Thoracic aorta (tissue), 2 donors: ENCODE results near the gene SKIDA1. TPM values are rescaled to one million over a fixed set of nuclear protein-coding genes. Genes with fewer than 3 reads are reported as not detected.

ENCODE experiments used
- ATAC-seq: fragments of 150-250 bp; one replicate; pipeline ENCODE4 v1.8.0; 2017; ENCODE audit warnings: low read depth; ENCODE audit not compliant: insufficient number of reproducible peaks, low FRiP score
- DNase-seq: peaks from one replicate; pipeline ENCODE4 v3.0.0-alpha.2; 2020; ENCODE audit warnings: low spot score
- H3K27ac ChIP-seq, 2 donors: fragments of 200-600 bp; sonication (generic); 1 replicate in 1 of 2; 2 replicates in 1 of 2; pipeline ENCODE4 v1.5.1; 2016; ENCODE audit warnings: mild to moderate bottlenecking in 2 of 2, moderate library complexity in 2 of 2
- H3K27me3 ChIP-seq: fragments of 200-600 bp; sonication (generic); replicated peaks from 2 replicates; pipeline ENCODE4 v1.6.0; 2016; ENCODE audit warnings: mild to moderate bottlenecking; ENCODE audit not compliant: insufficient read depth
- H3K36me3 ChIP-seq: fragments of 200-600 bp; sonication (generic); one replicate; pipeline ENCODE4 v1.5.1; 2016
- H3K4me1 ChIP-seq, 2 donors: fragments of 200-600 bp; sonication (generic); 1 replicate in 1 of 2; 2 replicates in 1 of 2; pipeline versions ENCODE4 v1.5.1 to v1.6.0; 2016; ENCODE audit warnings: low read depth in 2 of 2, mild to moderate bottlenecking in 1 of 2; ENCODE audit not compliant: control insufficient read depth in 1 of 2
- H3K4me3 ChIP-seq: fragments of 200-600 bp; sonication (generic); 2 replicates; pipeline ENCODE4 v1.5.1; 2016; ENCODE audit warnings: mild to moderate bottlenecking
- H3K9me3 ChIP-seq: fragments of 200-600 bp; sonication (generic); 2 replicates; pipeline ENCODE4 v1.5.1; 2016
- total RNA-seq, 2 donors: library from RNA; depleted of rRNA; stranded (reverse); fragments of >200 nt; gene quantifications; one replicate each; pipeline versions ENCODE4 v1.1.0 to v1.2.3, GENCODE V29; 2016
- TF ChIP-seq, protein P1 (sequence below): fragments of 200-600 bp; sonication (generic); IDR thresholded peaks from one replicate; pipeline ENCODE4 v1.5.1; 2019; ENCODE audit warnings: antibody characterized with exemption

Gene SKIDA1
- total RNA-seq, 2 donors from 2014 or later, result 0.71 to 5.3 TPM

DNA sequence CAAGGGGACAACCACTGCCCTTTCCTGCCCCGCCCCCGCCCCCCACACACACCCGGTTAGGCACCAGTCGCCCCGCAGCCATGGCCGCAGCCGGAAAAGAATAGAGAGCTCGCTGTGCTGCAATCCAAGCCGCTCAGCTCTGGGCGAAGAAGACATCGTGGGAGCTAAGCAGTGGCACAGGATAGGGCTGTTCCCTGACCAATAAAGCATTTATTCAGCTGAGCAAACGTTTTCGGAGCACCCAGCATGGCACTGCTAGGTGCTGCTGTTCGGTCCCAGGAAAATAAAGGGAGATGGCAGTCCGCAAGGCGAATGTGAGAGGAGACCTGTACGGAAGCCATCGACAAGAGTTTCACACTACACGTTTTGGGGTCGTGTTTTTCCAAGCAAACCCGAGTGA, 18.3 kb downstream of the SKIDA1 start:
- no peaks in the 10 kb centered on the region for H3K9me3 ChIP-seq
- no peaks in the 10 kb centered on the region for H3K4me1 ChIP-seq
- H3K4me3 ChIP-seq, result no peak overlapping the region
- DNase-seq (no peak), ATAC-seq (no peak)
- no peak overlapping the region for H3K27ac ChIP-seq
- no peaks in the 10 kb centered on the region for H3K36me3 ChIP-seq
- no peaks in the 10 kb centered on the region for H3K27me3 ChIP-seq
- TF ChIP-seq, protein P1, sequence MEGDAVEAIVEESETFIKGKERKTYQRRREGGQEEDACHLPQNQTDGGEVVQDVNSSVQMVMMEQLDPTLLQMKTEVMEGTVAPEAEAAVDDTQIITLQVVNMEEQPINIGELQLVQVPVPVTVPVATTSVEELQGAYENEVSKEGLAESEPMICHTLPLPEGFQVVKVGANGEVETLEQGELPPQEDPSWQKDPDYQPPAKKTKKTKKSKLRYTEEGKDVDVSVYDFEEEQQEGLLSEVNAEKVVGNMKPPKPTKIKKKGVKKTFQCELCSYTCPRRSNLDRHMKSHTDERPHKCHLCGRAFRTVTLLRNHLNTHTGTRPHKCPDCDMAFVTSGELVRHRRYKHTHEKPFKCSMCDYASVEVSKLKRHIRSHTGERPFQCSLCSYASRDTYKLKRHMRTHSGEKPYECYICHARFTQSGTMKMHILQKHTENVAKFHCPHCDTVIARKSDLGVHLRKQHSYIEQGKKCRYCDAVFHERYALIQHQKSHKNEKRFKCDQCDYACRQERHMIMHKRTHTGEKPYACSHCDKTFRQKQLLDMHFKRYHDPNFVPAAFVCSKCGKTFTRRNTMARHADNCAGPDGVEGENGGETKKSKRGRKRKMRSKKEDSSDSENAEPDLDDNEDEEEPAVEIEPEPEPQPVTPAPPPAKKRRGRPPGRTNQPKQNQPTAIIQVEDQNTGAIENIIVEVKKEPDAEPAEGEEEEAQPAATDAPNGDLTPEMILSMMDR, result no peak

DNA sequence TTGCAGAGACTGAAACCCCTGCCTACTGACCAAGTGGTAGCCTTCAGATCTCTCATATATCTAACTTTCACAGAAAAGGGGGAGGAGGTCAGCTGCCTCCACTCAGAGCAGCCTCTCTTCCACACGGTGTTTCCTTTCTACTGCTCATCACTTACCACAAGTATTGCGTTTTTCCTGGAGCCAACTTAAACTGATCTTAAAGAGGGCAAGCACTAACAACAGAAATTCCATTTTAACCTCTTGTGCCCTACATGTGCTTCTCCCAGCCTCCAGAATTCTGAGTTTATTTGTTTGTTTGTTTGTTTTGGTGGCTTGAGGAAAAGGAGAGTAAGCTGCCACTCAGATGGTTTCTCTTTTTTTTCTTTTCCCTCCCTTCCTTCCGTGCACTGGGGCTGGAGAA, 19.1 kb downstream of the SKIDA1 start:
- no peak overlapping the region for H3K4me3 ChIP-seq
- TF ChIP-seq, protein P1, result no peak
- no peak overlapping the region for H3K27ac ChIP-seq
- DNase-seq (no peak), ATAC-seq (no peak)
- H3K27me3 ChIP-seq, result no peaks in the 10 kb centered on the region
- H3K36me3 ChIP-seq, result no peaks in the 10 kb centered on the region
- no peaks in the 10 kb centered on the region for H3K4me1 ChIP-seq
- H3K9me3 ChIP-seq, result no peaks in the 10 kb centered on the region

DNA sequence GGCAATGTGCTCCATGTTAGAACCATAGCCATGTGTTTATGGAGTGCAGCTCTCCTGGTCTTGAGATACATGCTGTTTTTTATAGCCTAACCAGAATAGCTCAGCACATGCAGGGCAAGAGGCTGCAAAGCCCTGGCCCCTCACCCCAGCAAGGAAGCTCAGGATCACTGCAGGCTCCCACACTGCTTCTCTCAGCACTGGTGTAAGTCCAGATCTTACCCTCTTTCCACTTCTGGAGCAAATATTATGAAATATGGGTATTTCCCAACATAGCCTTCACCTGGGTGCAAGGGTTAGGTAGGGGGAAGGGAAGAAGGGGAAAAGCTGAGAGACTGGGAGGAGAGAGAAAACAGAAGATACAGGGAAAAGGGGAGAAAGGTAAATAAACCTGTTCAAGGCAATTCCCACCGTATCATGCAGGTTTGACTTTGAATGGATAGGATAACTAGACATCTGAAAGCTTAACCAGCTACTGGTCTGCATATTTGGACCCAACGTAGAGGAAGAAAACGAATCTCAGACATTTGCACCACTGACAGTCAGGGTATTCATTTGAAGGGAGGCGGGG, 19.7 kb downstream of the SKIDA1 start:
- ATAC-seq (no peak), DNase-seq (no peak)
- H3K36me3 ChIP-seq, result no peaks in the 10 kb centered on the region
- no peaks in the 10 kb centered on the region for H3K9me3 ChIP-seq
- no peak overlapping the region for H3K27ac ChIP-seq
- H3K4me3 ChIP-seq, result no peak overlapping the region
- TF ChIP-seq, protein P1, result no peak
- no peaks in the 10 kb centered on the region for H3K27me3 ChIP-seq
- H3K4me1 ChIP-seq, result no peaks in the 10 kb centered on the region

DNA sequence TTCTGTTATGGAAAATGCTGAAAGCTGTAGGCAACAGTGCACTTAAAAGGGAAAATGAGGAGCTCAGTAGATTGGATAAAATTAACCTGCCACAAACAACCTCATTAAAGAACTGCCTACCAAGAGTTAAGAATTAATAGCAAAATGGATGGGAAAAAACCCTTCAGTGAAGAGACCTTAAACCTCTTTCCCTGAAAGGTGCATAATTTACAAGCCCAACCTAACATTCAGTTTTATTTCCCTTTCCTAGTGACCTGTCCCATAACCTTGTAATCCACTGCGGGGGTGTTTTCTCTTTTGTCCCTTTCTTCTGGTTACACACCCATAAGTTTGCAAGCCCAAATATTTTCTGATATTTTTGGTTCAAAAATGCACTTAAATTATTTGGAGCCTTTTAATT, 21.9 kb downstream of the SKIDA1 start:
- no peaks in the 10 kb centered on the region for H3K27me3 ChIP-seq
- H3K4me1 ChIP-seq, result peaks cover 0 to 11% of the 10 kb centered on the region in 2 donors
- H3K4me3 ChIP-seq, result no peak overlapping the region
- H3K9me3 ChIP-seq, result no peaks in the 10 kb centered on the region
- no peak for ATAC-seq
- TF ChIP-seq, protein P1, result no peak
- H3K36me3 ChIP-seq, result no peaks in the 10 kb centered on the region
- H3K27ac ChIP-seq, result no peak overlapping the region
- DNase-seq, result no peak

DNA sequence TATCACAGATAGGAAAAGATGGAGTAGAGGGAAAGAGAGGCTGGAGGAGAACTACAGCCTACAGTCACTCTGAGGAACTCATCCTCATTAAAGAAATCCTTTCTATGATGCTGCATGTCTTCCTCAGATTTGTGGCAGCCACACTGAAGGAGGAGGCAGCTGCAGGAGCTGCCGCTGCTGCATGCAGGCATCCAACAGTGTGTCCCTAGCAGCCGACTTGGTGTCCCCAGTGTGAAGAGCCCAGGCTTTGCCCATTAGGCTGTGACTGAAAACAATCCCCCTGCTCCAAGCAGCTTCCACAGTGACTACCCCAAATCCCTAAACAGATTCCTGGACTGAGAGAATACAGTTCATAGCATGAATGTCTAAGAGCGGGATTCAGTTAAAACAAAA, 23.1 kb downstream of the SKIDA1 start:
- H3K4me3 ChIP-seq, result no peak overlapping the region
- peaks cover 0 to 11% of the 10 kb centered on the region in 2 donors for H3K4me1 ChIP-seq
- no peak overlapping the region for H3K27ac ChIP-seq
- H3K9me3 ChIP-seq, result no peaks in the 10 kb centered on the region
- ATAC-seq (no peak), DNase-seq (no peak)
- no peaks in the 10 kb centered on the region for H3K27me3 ChIP-seq
- no peaks in the 10 kb centered on the region for H3K36me3 ChIP-seq
- TF ChIP-seq, protein P1, result no peak
